Small intestine (tissue), 7 donors: ENCODE results near the gene PKN1. TPM values are rescaled to one million over a fixed set of nuclear protein-coding genes. Genes with fewer than 3 reads are reported as not detected.

Source experiments
- DNase-seq, 2 donors: peaks; one replicate each; pipeline versions ENCODE4 v3.0.0 to v3.0.0-alpha.2; 2013
- FAIRE-seq: peaks from 2 replicates; lab custom pipeline; 2012; peaks lifted over from hg19 to GRCh38; lab: Jason Lieb, UNC
- H3K27ac ChIP-seq, 3 donors: one replicate each; pipeline ENCODE4 v1.5.1; 2013; ENCODE audit warnings: low read length in 2 of 3, mild to moderate bottlenecking in 2 of 3, control low read depth in 1 of 3, inconsistent platforms in 1 of 3, low read depth in 1 of 3, moderate library complexity in 1 of 3
- H3K27me3 ChIP-seq, 3 donors: one replicate each; pipeline ENCODE4 v1.6.1; 2013; ENCODE audit warnings: low read length in 3 of 3, inconsistent platforms in 1 of 3; ENCODE audit not compliant: control insufficient read depth in 3 of 3, insufficient read depth in 3 of 3
- H3K36me3 ChIP-seq, 3 donors: one replicate each; pipeline ENCODE4 v1.6.1; 2013; ENCODE audit warnings: low read length in 3 of 3, inconsistent platforms in 1 of 3, low read depth in 1 of 3, mild to moderate bottlenecking in 1 of 3, moderate library complexity in 1 of 3; ENCODE audit not compliant: control insufficient read depth in 3 of 3, insufficient read depth in 2 of 3
- H3K4me1 ChIP-seq, 3 donors: one replicate each; pipeline ENCODE4 v1.6.1; 2013; ENCODE audit warnings: low read length in 2 of 3, inconsistent platforms in 1 of 3, low read depth in 1 of 3, mild to moderate bottlenecking in 1 of 3, moderate library complexity in 1 of 3; ENCODE audit not compliant: control insufficient read depth in 3 of 3, insufficient read depth in 2 of 3
- H3K4me3 ChIP-seq, 3 donors: one replicate each; pipeline ENCODE4 v1.5.1; 2013; ENCODE audit warnings: low read length in 3 of 3, control low read depth in 1 of 3, inconsistent platforms in 1 of 3, low read depth in 1 of 3, mild to moderate bottlenecking in 1 of 3, moderate library complexity in 1 of 3
- H3K9me3 ChIP-seq, 2 donors: one replicate each; pipeline ENCODE4 v1.6.1; 2013; ENCODE audit warnings: low read depth in 1 of 2, low read length in 1 of 2; ENCODE audit not compliant: control insufficient read depth in 2 of 2, insufficient read depth in 1 of 2
- WGBS, 3 donors: extraction: QIAGEN DNeasy Blood & Tissue Kit; methylation state at CpG; one replicate each; pipeline ENCODE4 v1.1.7; 2013; 5-methylcytosine and 5-hydroxymethylcytosine counted together
- polyA plus RNA-seq, 4 donors: library from polyadenylated mRNA; stranded (reverse) in 3 of 4; unstranded in 1 of 4; fragments of 200-250 nt in 3 of 4; fragments of 120-200 nt in 1 of 4; gene quantifications; one replicate each; pipeline versions ENCODE4 v1.2.1 to v1.2.3, GENCODE V29; 2013
- donor health status: healthy with polysubstance abuse.
- donor health status: control.
- donor health status: control.
- donor health status: Bipolar disorder and iron deficiency.
- donor health status: healthy.

Gene PKN1
- polyA plus RNA-seq, 4 donors = 8.9 to 65.3 (median 31.4) TPM

DNA sequence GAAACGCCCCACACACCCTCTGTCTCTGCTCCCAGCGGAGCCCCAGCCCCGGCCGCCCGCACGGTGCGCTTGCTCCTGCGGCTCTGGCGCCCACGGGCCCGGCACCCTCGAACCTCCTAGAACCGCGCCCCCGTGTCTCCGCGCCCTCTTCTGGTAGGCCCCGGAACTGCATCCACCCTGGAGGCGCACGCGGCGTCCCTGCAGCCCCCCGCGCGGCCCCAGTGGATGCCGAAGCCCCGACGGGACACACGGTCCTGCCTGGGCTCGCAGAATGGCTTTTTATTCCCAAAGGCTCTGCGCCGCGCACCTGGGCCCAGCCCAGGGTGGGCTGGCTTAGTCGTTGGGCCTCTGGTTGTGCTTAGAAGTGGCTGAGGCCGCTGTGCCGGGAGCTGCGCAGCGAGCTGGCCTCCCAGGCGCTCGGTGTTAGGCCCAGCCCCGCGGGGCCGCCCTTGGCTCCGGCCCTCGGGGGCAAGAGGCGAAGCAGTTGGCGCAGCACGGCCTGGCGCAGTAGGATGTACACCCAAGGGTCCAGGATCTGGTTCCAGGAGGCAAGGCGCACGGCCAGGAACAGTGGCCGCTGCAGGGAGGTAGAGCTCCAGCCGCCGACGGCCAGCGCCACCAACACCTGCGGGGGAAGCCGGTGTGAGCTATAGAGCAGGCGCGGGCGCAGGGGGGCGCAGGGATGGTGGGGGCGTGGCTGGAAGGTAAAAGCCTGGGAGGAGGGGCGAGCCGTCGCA, 39.3 kb downstream of the PKN1 start:
- DNase-seq (peak; percentile 51 to 81), FAIRE-seq (no peak)
- WGBS, 3 donors = 4 to 5% (median 4%) methylated on average over 55 to 66 of the region's 66 CpGs
- H3K36me3 ChIP-seq = peaks cover 0 to 48% (median 3%) of the 10 kb centered on the region in 3 donors
- H3K9me3 ChIP-seq = no peaks in the 10 kb centered on the region
- H3K4me1 ChIP-seq = peaks cover 0 to 19% (median 2%) of the 10 kb centered on the region in 3 donors
- H3K4me3 ChIP-seq = peak overlapping the region in 1 of 3 donors; percentile 8
- peaks cover 6 to 29% (median 14%) of the 10 kb centered on the region in 3 donors for H3K27me3 ChIP-seq
- H3K27ac ChIP-seq = no peak overlapping the region

- WGBS, 3 donors = 13 to 21% (median 16%) methylated on average over 60 to 97 of the region's 97 CpGs
- Histone ChIP-seq H3K27ac (no peak overlapping the region), H3K27me3 (peaks cover 6 to 29% (median 14%) of the 10 kb centered on the region in 3 donors), H3K36me3 (peaks cover 0 to 48% (median 3%) of the 10 kb centered on the region in 3 donors), H3K4me1 (peaks cover 0 to 19% (median 2%) of the 10 kb centered on the region in 3 donors), H3K9me3 (no peaks in the 10 kb centered on the region), H3K4me3 (peak overlapping the region in 1 of 3 donors; percentile 21)
- FAIRE-seq (no peak), DNase-seq (peak in 1 of 2 donors; percentile 45)
These were observed 40.2 kb downstream of the PKN1 start for GRCh38 chr19:14473073-14473977.

GRCh38 chr19:14473978-14474578, 41.0 kb downstream of the PKN1 start:
- Histone ChIP-seq H3K27ac (no peak overlapping the region), H3K4me3 (peak overlapping the region in 1 of 3 donors; percentile 21), H3K9me3 (no peaks in the 10 kb centered on the region), H3K27me3 (peaks cover 6 to 29% (median 14%) of the 10 kb centered on the region in 3 donors), H3K36me3 (peaks cover 3 to 50% (median 6%) of the 10 kb centered on the region in 3 donors), H3K4me1 (peaks cover 0 to 19% (median 2%) of the 10 kb centered on the region in 3 donors)
- FAIRE-seq = no peak
- WGBS, 3 donors = 23 to 30% (median 23%) methylated on average over 32 to 53 of the region's 53 CpGs
- DNase-seq = peak in 1 of 2 donors; percentile 53

DNA sequence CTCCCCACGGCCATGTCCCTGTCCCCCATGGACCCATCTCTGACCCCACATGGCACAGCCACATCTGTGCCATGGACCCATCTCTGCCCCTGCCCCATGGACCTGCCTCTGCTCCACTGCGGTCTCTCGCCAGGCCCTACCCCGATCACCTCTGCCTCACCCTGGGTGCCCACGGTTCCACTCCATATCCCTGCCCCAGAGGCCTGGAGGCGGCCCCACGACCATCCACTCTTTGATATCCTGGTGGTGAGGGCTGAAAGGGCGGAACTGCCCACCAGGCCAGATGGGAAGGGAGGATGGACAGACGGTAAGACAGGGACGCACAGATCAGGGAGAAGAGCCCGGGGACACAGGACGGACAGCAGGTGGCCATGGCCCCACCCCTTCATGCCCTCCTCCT, 41.7 kb downstream of the PKN1 start:
- no peak overlapping the region for H3K27ac ChIP-seq

GRCh38 chr19:14475251-14476073, 42.4 kb downstream of the PKN1 start, which contains the start of gene PTGER1:
PTGER1 (minus strand) TSS chr19:14475354; CDS start chr19:14474320, 1,034 bp downstream.
- no peak within 1 kb of the TSS for H3K4me3 ChIP-seq
- no peak for FAIRE-seq
- H3K36me3 ChIP-seq = peaks cover 3 to 50% (median 3%) of the 10 kb centered on the region in 3 donors
- WGBS, 3 donors = 9 to 10% (median 9%) methylated on average over 23 to 33 of the region's 33 CpGs
- peaks cover 0 to 19% (median 2%) of the 10 kb centered on the region in 3 donors for H3K4me1 ChIP-seq
- H3K9me3 ChIP-seq = no peaks in the 10 kb centered on the region
- H3K27ac ChIP-seq = peak within 1 kb of the TSS in 2 of 3 donors; percentile 11 to 17
- DNase-seq = peak in 1 of 2 donors; percentile 48
- H3K27me3 ChIP-seq = peaks cover 6 to 29% (median 14%) of the 10 kb centered on the region in 3 donors

More for the DNA sequence above, 41.7 kb downstream of the PKN1 start:
- 30 to 44% (median 38%) methylated on average over 12 of the region's 12 CpGs for WGBS, 3 donors
- no peak overlapping the region for H3K4me3 ChIP-seq
- DNase-seq (no peak), FAIRE-seq (no peak)
- peaks cover 3 to 50% (median 6%) of the 10 kb centered on the region in 3 donors for H3K36me3 ChIP-seq
- peaks cover 6 to 29% (median 14%) of the 10 kb centered on the region in 3 donors for H3K27me3 ChIP-seq
- H3K4me1 ChIP-seq = peaks cover 0 to 19% (median 2%) of the 10 kb centered on the region in 3 donors
- no peaks in the 10 kb centered on the region for H3K9me3 ChIP-seq

GRCh38 chr19:14476327-14476672, 43.2 kb downstream of the PKN1 start:
- DNase-seq = no peak
- Histone ChIP-seq H3K27me3 (peaks cover 6 to 29% (median 14%) of the 10 kb centered on the region in 3 donors), H3K4me3 (no peak overlapping the region), H3K27ac (peak overlapping the region in 1 of 3 donors; percentile 11), H3K4me1 (peaks cover 0 to 19% (median 2%) of the 10 kb centered on the region in 3 donors), H3K9me3 (no peaks in the 10 kb centered on the region), H3K36me3 (peaks cover 3 to 50% (median 3%) of the 10 kb centered on the region in 3 donors)
- FAIRE-seq = no peak
- whole genome bisulfite sequencing, 3 donors = 65 to 79% (median 70%) methylated on average over 7 of the region's 7 CpGs

GRCh38 chr19:14476673-14477401, 43.7 kb downstream of the PKN1 start:
- 56 to 58% (median 57%) methylated on average over 26 of the region's 26 CpGs for WGBS, 3 donors
- Histone ChIP-seq H3K27ac (peak overlapping the region in 2 of 3 donors; percentile 33 to 34), H3K36me3 (peaks cover 3 to 47% (median 3%) of the 10 kb centered on the region in 3 donors), H3K4me3 (no peak overlapping the region), H3K4me1 (peaks cover 0 to 19% (median 2%) of the 10 kb centered on the region in 3 donors), H3K9me3 (no peaks in the 10 kb centered on the region), H3K27me3 (peaks cover 6 to 29% (median 14%) of the 10 kb centered on the region in 3 donors)
- peak; percentile 20 to 25 for DNase-seq
- no peak for FAIRE-seq
